ENCODE data around the gene CTTN.

Gene CTTN

DNA sequence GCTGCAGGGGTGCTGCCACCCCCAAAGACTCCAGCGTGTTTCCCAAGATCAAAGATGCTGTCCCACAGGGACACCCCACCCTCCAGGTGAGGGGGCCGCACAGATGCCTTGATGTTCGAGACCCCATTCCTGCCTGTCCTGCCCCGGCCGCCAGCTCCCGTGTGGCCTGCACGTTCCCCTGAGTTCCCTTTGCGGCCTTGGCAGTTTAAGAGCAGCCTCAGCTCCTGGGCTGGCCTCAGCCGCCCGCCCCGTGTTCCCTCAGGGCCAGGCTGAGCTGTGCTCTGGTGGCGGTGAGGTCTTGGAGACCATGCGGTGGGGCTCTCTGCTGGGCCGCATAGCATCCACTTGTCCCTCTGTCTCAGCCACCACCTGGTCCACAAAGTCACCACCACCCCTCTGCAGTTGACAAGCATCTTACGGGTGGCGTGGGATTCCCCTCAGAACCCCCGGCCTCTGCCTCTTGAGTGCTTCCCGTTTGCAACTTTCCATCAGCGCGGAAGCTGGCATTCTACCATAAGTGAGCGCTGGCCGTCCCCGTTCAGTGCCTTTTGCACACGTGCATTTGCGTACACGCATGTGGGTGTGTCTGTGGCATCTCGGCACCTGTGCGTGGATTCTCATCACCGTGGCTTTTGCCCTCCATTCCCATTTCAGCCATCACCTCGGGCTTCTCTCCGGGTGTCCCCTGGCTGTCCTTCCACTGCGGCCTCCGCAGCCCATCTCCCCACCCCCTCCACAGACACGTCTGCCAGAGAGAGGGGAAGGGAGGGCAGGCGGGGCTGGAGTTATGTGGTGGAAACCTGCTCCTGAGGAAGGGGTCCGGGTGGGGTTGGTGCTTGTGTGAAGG, 35.9 kb downstream of the CTTN start:
- in situ Hi-C loops (cut with HindIII; ENCODE audit: low sequenced_read_pairs), result no loop called here
- DNase-seq (ENCODE audit: low read depth), result no peak

DNA sequence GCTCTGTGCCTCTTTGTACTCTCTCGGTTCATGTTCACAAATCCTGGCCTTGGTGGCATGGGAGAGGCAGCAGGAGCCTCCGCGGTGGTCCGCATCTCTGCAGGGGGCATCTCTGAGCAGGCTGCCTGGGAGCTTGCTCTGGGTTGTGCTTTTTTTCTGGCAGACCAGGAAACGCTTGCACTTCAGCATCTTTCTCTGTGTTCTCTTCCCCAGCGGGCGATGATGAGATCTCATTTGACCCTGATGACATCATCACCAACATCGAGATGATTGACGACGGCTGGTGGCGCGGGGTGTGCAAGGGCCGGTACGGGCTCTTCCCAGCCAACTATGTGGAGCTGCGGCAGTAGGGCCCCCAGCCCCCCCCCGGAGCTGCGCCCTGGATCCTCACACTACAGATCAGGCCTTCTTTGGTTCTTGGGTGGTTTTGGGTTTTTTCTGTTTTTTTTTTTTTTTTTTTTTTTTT, 36.5 kb downstream of the CTTN start:
- no peak for DNase-seq (ENCODE audit: low read depth)
- in situ Hi-C loops (cut with HindIII; ENCODE audit: low sequenced_read_pairs), result no loop called here
- no peak for TF ChIP-seq CTCF (IDR thresholded peaks at IDR 0.05; ENCODE audit: low read depth, low read length, missing control alignments)
- no peak overlapping the region for H3K4me3 ChIP-seq (ENCODE audit: low read depth, low read length)

More for the DNA sequence above, 35.9 kb downstream of the CTTN start:
- no peak overlapping the region for H3K4me3 ChIP-seq (ENCODE audit: low read depth, low read length)
- no peak for TF ChIP-seq CTCF (IDR thresholded peaks at IDR 0.05; ENCODE audit: low read depth, low read length, missing control alignments)

GRCh38 chr11:70435361-70435760, 37.0 kb downstream of the CTTN start:
- no peak for DNase-seq (ENCODE audit: low read depth)
- in situ Hi-C loops (cut with HindIII; ENCODE audit: low sequenced_read_pairs), result no loop called here
- no peak for TF ChIP-seq CTCF (IDR thresholded peaks at IDR 0.05; ENCODE audit: low read depth, low read length, missing control alignments)
- no peak overlapping the region for H3K4me3 ChIP-seq (ENCODE audit: low read depth, low read length)

GRCh38 chr11:70435765-70436500, 37.6 kb downstream of the CTTN start:
- DNase-seq (ENCODE audit: low read depth), result no peak
- in situ Hi-C loops (cut with HindIII; ENCODE audit: low sequenced_read_pairs), result no loop called here
- H3K4me3 ChIP-seq (ENCODE audit: low read depth, low read length), result no peak overlapping the region
- TF ChIP-seq CTCF (IDR thresholded peaks at IDR 0.05; ENCODE audit: low read depth, low read length, missing control alignments), result no peak

GRCh38 chr11:70436501-70436860, 38.2 kb downstream of the CTTN start:
- TF ChIP-seq CTCF (IDR thresholded peaks at IDR 0.05; ENCODE audit: low read depth, low read length, missing control alignments), result no peak
- in situ Hi-C loops (cut with HindIII; ENCODE audit: low sequenced_read_pairs), result no loop called here
- no peak for DNase-seq (ENCODE audit: low read depth)
- H3K4me3 ChIP-seq (ENCODE audit: low read depth, low read length), result no peak overlapping the region

GRCh38 chr11:70437111-70437784, 38.9 kb downstream of the CTTN start:
- DNase-seq (ENCODE audit: low read depth), result no peak
- TF ChIP-seq CTCF (IDR thresholded peaks at IDR 0.05; ENCODE audit: low read depth, low read length, missing control alignments), result no peak
- H3K4me3 ChIP-seq (ENCODE audit: low read depth, low read length), result no peak overlapping the region
- in situ Hi-C loops (cut with HindIII; ENCODE audit: low sequenced_read_pairs), result no loop called here

All from astrocyte of the cerebellum (primary cell).